Prostate gland (tissue), 2 donors: ENCODE results near the gene PDE11A. TPM values are rescaled to one million over a fixed set of nuclear protein-coding genes. Genes with fewer than 3 reads are reported as not detected.

Source experiments
- DNase-seq: peaks from one replicate; pipeline ENCODE4 v3.0.0-alpha.2; 2019; ENCODE audit warnings: low spot score
- H3K27ac ChIP-seq, 2 donors: fragments of 200-600 bp; sonication (generic); 2 replicates each; pipeline ENCODE4 v1.5.1; 2017 to 2019
- H3K27me3 ChIP-seq: fragments of 200-600 bp; sonication (generic); replicated peaks from 2 replicates; pipeline ENCODE4 v1.5.1; 2019; ENCODE audit not compliant: insufficient read depth
- H3K36me3 ChIP-seq, 2 donors: fragments of 200-600 bp; sonication (generic); 1 replicate in 1 of 2; 2 replicates in 1 of 2; pipeline versions ENCODE4 v1.5.1 to v1.8.1; 2017 to 2019
- H3K4me1 ChIP-seq: fragments of 200-600 bp; sonication (generic); replicated peaks from 2 replicates; pipeline ENCODE4 v1.5.1; 2019
- H3K4me3 ChIP-seq, 2 donors: fragments of 200-600 bp; sonication (generic); 2 replicates each; pipeline ENCODE4 v1.5.1; 2017 to 2019
- H3K9me3 ChIP-seq: fragments of 200-600 bp; sonication (generic); 2 replicates; pipeline ENCODE4 v1.5.1; 2017
- CTCF ChIP-seq, 4 experiments: fragments of 200-600 bp in 2 of 4; fragments of 450-650 bp in 2 of 4; sonication (generic) in 2 of 4; IDR thresholded peaks; 1 replicate in 3 of 4; 2 replicates in 1 of 4; pipeline ENCODE4 v1.5.1; 2016 to 2019; ENCODE audit warnings: antibody characterized with exemption in 4 of 4, mild to moderate bottlenecking in 2 of 4, moderate library complexity in 2 of 4
- POLR2A ChIP-seq: fragments of 450-650 bp; IDR thresholded peaks from one replicate; pipeline ENCODE4 v1.6.1; 2016; ENCODE audit warnings: antibody characterized with exemption, mild to moderate bottlenecking
- POLR2AphosphoS5 ChIP-seq: sonication (generic); formaldehyde crosslinking; IDR thresholded peaks from one replicate; pipeline ENCODE4 v1.6.1; 2017; ENCODE audit warnings: antibody characterized with exemption
- WGBS: methylation state at CpG from one replicate; pipeline ENCODE4 v1.1.5; 2018; 5-methylcytosine and 5-hydroxymethylcytosine counted together
- intact Hi-C: fragments of 100-400 bp; cut with DNase I; formaldehyde crosslinking; loops from one replicate; pipeline ENCODE4 v1.14.2; 2022
- total RNA-seq, 2 donors: library from RNA; depleted of rRNA; stranded (reverse); fragments of >200 nt; gene quantifications; one replicate each; pipeline ENCODE4 v1.1.0, GENCODE V29; 2016

The PDE11A gene
- total RNA-seq, 2 donors from 2014 or later: 14.9 to 26.6 TPM

- H3K27me3 ChIP-seq: no peaks in the 10 kb centered on the region
- H3K36me3 ChIP-seq: no peaks in the 10 kb centered on the region
- no peak for TF ChIP-seq POLR2A
- no peak for TF ChIP-seq CTCF (IDR thresholded peaks at IDR 0.05)
- no peak for TF ChIP-seq POLR2AphosphoS5
- intact Hi-C loops: no loop called here
- DNase-seq: no peak
- H3K4me1 ChIP-seq: no peaks in the 10 kb centered on the region
- no peak overlapping the region for H3K27ac ChIP-seq
- H3K9me3 ChIP-seq: no peaks in the 10 kb centered on the region
- H3K4me3 ChIP-seq: no peak overlapping the region
Measured at GRCh38 chr2:177658309-177658708, 414.3 kb downstream of the PDE11A start.

GRCh38 chr2:177651833-177652232 is 420.7 kb downstream of the PDE11A start:
- intact Hi-C loops: no loop called here
- WGBS: 54% methylated on average over 7 of the region's 7 CpGs
- H3K9me3 ChIP-seq: no peaks in the 10 kb centered on the region
- H3K27me3 ChIP-seq: no peaks in the 10 kb centered on the region
- H3K27ac ChIP-seq: no peak overlapping the region
- DNase-seq: no peak
- H3K4me1 ChIP-seq: no peaks in the 10 kb centered on the region
- no peak overlapping the region for H3K4me3 ChIP-seq
- H3K36me3 ChIP-seq: no peaks in the 10 kb centered on the region
- no peak for TF ChIP-seq POLR2AphosphoS5
- TF ChIP-seq POLR2A: no peak
- TF ChIP-seq CTCF (IDR thresholded peaks at IDR 0.05): no peak

GRCh38 chr2:177649568-177650518 is 422.7 kb downstream of the PDE11A start:
- DNase-seq: no peak
- Histone ChIP-seq H3K4me1 (no peaks in the 10 kb centered on the region), H3K27ac (no peak overlapping the region), H3K36me3 (no peaks in the 10 kb centered on the region), H3K4me3 (no peak overlapping the region), H3K9me3 (no peaks in the 10 kb centered on the region), H3K27me3 (no peaks in the 10 kb centered on the region)
- 80% methylated on average over 4 of the region's 4 CpGs for WGBS
- intact Hi-C loops: no loop called here
- no peak for TF ChIP-seq CTCF (IDR thresholded peaks at IDR 0.05)
- no peak for TF ChIP-seq POLR2AphosphoS5
- no peak for TF ChIP-seq POLR2A

GRCh38 chr2:177646791-177647190 is 425.8 kb downstream of the PDE11A start:
- no peak overlapping the region for H3K27ac ChIP-seq
- no peak for DNase-seq
- no peaks in the 10 kb centered on the region for H3K9me3 ChIP-seq
- intact Hi-C loops: no loop called here
- no peaks in the 10 kb centered on the region for H3K4me1 ChIP-seq
- H3K36me3 ChIP-seq: no peaks in the 10 kb centered on the region
- 80% methylated on average over 1 of the region's 1 CpG for WGBS
- TF ChIP-seq CTCF (IDR thresholded peaks at IDR 0.05) (no peak), POLR2AphosphoS5 (no peak), POLR2A (no peak)
- no peak overlapping the region for H3K4me3 ChIP-seq
- no peaks in the 10 kb centered on the region for H3K27me3 ChIP-seq

- Histone ChIP-seq H3K36me3 (no peaks in the 10 kb centered on the region), H3K27me3 (no peaks in the 10 kb centered on the region), H3K4me1 (no peaks in the 10 kb centered on the region), H3K27ac (no peak overlapping the region), H3K4me3 (no peak overlapping the region), H3K9me3 (no peaks in the 10 kb centered on the region)
- no peak for DNase-seq
- intact Hi-C loops: no loop called here
- TF ChIP-seq POLR2A: no peak
- TF ChIP-seq POLR2AphosphoS5: no peak
- TF ChIP-seq CTCF (IDR thresholded peaks at IDR 0.05): no peak
Measured at GRCh38 chr2:177646241-177646640, 426.3 kb downstream of the PDE11A start.
